HEK293T (cell line): ENCODE data around the gene PSAPL1.

Experiments
- ARNT ChIP-seq: fragments of 450-650 bp; IDR thresholded peaks from 2 replicates; pipeline ENCODE4 v1.6.1; 2017; ENCODE audit warnings: mild to moderate bottlenecking
- BHLHE40 ChIP-seq: fragments of 450-650 bp; IDR thresholded peaks from 2 replicates; pipeline ENCODE4 v1.6.1; 2016; ENCODE audit warnings: mild to moderate bottlenecking, moderate library complexity, borderline replicate concordance
- CTBP1 ChIP-seq: fragments of 450-650 bp; IDR thresholded peaks from 2 replicates; pipeline ENCODE4 v1.6.1; 2016; ENCODE audit warnings: borderline replicate concordance
- ELF4 ChIP-seq: fragments of 450-650 bp; IDR thresholded peaks from 2 replicates; pipeline ENCODE4 v1.6.1; 2017; ENCODE audit warnings: antibody characterized with exemption
- FOXA1 ChIP-seq: fragments of 450-650 bp; IDR thresholded peaks from 2 replicates; pipeline ENCODE4 v1.6.1; 2016; ENCODE audit warnings: mild to moderate bottlenecking
- FOXK2 ChIP-seq: fragments of 450-650 bp; IDR thresholded peaks from 2 replicates; pipeline ENCODE4 v1.6.1; 2016; ENCODE audit warnings: mild to moderate bottlenecking
- FOXM1 ChIP-seq: fragments of 450-650 bp; IDR thresholded peaks from 2 replicates; pipeline ENCODE4 v1.6.1; 2017; ENCODE audit warnings: mild to moderate bottlenecking, borderline replicate concordance
- HDGF ChIP-seq: fragments of 450-650 bp; IDR thresholded peaks from 2 replicates; pipeline ENCODE4 v1.6.1; 2017; ENCODE audit warnings: antibody characterized with exemption, borderline replicate concordance
- LEF1 ChIP-seq: fragments of 450-650 bp; IDR thresholded peaks from 2 replicates; pipeline ENCODE4 v1.6.1; 2017; ENCODE audit warnings: mild to moderate bottlenecking, borderline replicate concordance
- NFRKB ChIP-seq: fragments of 450-650 bp; IDR thresholded peaks from 2 replicates; pipeline ENCODE4 v1.6.1; 2016; ENCODE audit warnings: mild to moderate bottlenecking, moderate library complexity
- PKNOX1 ChIP-seq: fragments of 450-650 bp; IDR thresholded peaks from 2 replicates; pipeline ENCODE4 v1.6.1; 2016
- SP1 ChIP-seq: fragments of 450-650 bp; IDR thresholded peaks from 2 replicates; pipeline ENCODE4 v1.6.1; 2017
- SUZ12 ChIP-seq: fragments of 450-650 bp; IDR thresholded peaks from 2 replicates; pipeline ENCODE4 v1.6.1; 2016; ENCODE audit warnings: mild to moderate bottlenecking
- TARDBP ChIP-seq: fragments of 450-650 bp; IDR thresholded peaks from 2 replicates; pipeline ENCODE4 v1.6.1; 2016

- TF ChIP-seq SP1 (no peak), FOXK2 (no peak), FOXM1 (no peak), TARDBP (no peak), CTBP1 (no peak), HDGF (no peak), FOXA1 (no peak), ELF4 (no peak), BHLHE40 (no peak), NFRKB (no peak), LEF1 (no peak), SUZ12 (no peak), ARNT (no peak), PKNOX1 (no peak)
These were observed 17.1 kb upstream of the PSAPL1 start for GRCh38 chr4:7451800-7452199.
